Esophagus squamous epithelium (tissue), 4 donors: Measurements from ENCODE around the gene DET1.

Source experiments
- CTCF ChIP-seq, 6 experiments: fragments of 450-650 bp in 4 of 6; fragments of 200-600 bp in 2 of 6; sonication (generic) in 2 of 6; IDR thresholded peaks; one replicate each; pipeline ENCODE4 v1.5.1; 2016 to 2019; ENCODE audit warnings: antibody characterized with exemption in 6 of 6, mild to moderate bottlenecking in 4 of 6, moderate library complexity in 4 of 6
- POLR2A ChIP-seq, 4 donors: fragments of 450-650 bp; IDR thresholded peaks; one replicate each; pipeline ENCODE4 v1.6.1; 2017; ENCODE audit warnings: antibody characterized with exemption in 4 of 4, mild to moderate bottlenecking in 4 of 4, moderate library complexity in 3 of 4

- TF ChIP-seq POLR2A (IDR thresholded peaks at IDR 0.05) (no peak), CTCF (IDR thresholded peaks at IDR 0.05) (no peak)
These were observed 75.7 kb downstream of the DET1 start for GRCh38 chr15:88470625-88471372.
